PFSK-1 (cell line): ENCODE measurements around the gene IGSF10.

Experiments
- FOXP2 ChIP-seq: optimal IDR thresholded peaks from 2 replicates; pipeline ENCODE3; 2011; ENCODE audit warnings: borderline replicate concordance, control low read depth, inconsistent platforms; ENCODE audit not compliant: insufficient read depth; ENCODE audit errors: extremely low read length, extremely low read depth
- POLR2AphosphoS5 ChIP-seq: IDR thresholded peaks from 2 replicates; pipeline ENCODE4 v1.6.1; 2012; ENCODE audit warnings: low read depth, mild to moderate bottlenecking, control low read depth, low read length, moderate library complexity
- REST ChIP-seq, 2 experiments: IDR thresholded peaks; 2 replicates each; pipeline versions ENCODE4 v1.6.1 to v1.8.0; 2011 to 2012; ENCODE audit warnings: low read depth in 2 of 2, low read length in 2 of 2, control low read depth in 1 of 2, inconsistent platforms in 1 of 2, mild to moderate bottlenecking in 1 of 2, moderate library complexity in 1 of 2; ENCODE audit not compliant: insufficient read depth in 1 of 2
- SIN3A ChIP-seq: IDR thresholded peaks from 2 replicates; pipeline ENCODE4 v1.6.1; 2012; ENCODE audit warnings: mild to moderate bottlenecking, low read length, moderate library complexity, borderline replicate concordance; ENCODE audit not compliant: insufficient read depth
- TAF1 ChIP-seq: IDR thresholded peaks from 2 replicates; pipeline ENCODE4 v1.6.1; 2012; ENCODE audit warnings: low read length, control low read depth, borderline replicate concordance; ENCODE audit not compliant: insufficient read depth

GRCh38 chr3:151460774-151461450 is at the start of gene IGSF10:
- TF ChIP-seq TAF1: no peak
- TF ChIP-seq POLR2AphosphoS5: no peak
- TF ChIP-seq SIN3A: no peak
- TF ChIP-seq REST (IDR thresholded peaks at IDR 0.05; ENCODE audit: insufficient read depth in 1 of 2, low read depth in 2 of 2, low read length in 2 of 2): no peak
- no peak for TF ChIP-seq FOXP2
